HepG2 (cell line): Measurements from ENCODE around the gene ATP7A. TPM values are rescaled to one million over a fixed set of nuclear protein-coding genes. Genes with fewer than 3 reads are reported as not detected.

Source experiments
- MTF1 ChIP-seq: sonication (generic); formaldehyde crosslinking; IDR thresholded peaks from 2 replicates; pipeline ENCODE4 v1.5.0; 2020; ENCODE audit warnings: missing genetic modification reagents
- RFX3 ChIP-seq: IDR thresholded peaks from 2 replicates; pipeline ENCODE4 v1.6.1; 2016; ENCODE audit warnings: missing biosample characterization, missing genetic modification reagents
- THAP9 ChIP-seq: sonication (generic); formaldehyde crosslinking; IDR thresholded peaks from 2 replicates; pipeline ENCODE4; 2020; ENCODE audit warnings: missing genetic modification reagents, mild to moderate bottlenecking, borderline replicate concordance
- ZBTB10 ChIP-seq: sonication (generic); formaldehyde crosslinking; IDR thresholded peaks from 2 replicates; pipeline ENCODE4 v1.4.0; 2020; ENCODE audit warnings: missing genetic modification reagents, borderline replicate concordance
- ZFP1 ChIP-seq: IDR thresholded peaks from 2 replicates; pipeline ENCODE4 v1.6.1; 2016
- ZFYVE20 ChIP-seq: sonication (generic); formaldehyde crosslinking; IDR thresholded peaks from 2 replicates; pipeline ENCODE4 v1.8.0; 2023; ENCODE audit warnings: low read depth, mild to moderate bottlenecking, moderate library complexity, missing genetic modification reagents, borderline replicate concordance
- ZNF124 ChIP-seq: sonication (generic); formaldehyde crosslinking; IDR thresholded peaks from 2 replicates; pipeline ENCODE4 v1.4.0; 2020; ENCODE audit warnings: missing genetic modification reagents
- ZNF878 ChIP-seq: sonication (generic); formaldehyde crosslinking; IDR thresholded peaks from 2 replicates; pipeline ENCODE4 v1.8.1; 2023; ENCODE audit warnings: mild to moderate bottlenecking, missing genetic modification reagents, moderate library complexity
- ZNF891 ChIP-seq: sonication (generic); formaldehyde crosslinking; IDR thresholded peaks from 2 replicates; pipeline ENCODE4 v1.5.0; 2020; ENCODE audit warnings: mild to moderate bottlenecking, missing genetic modification reagents
- ZZZ3 ChIP-seq: sonication (generic); formaldehyde crosslinking; IDR thresholded peaks from 2 replicates; pipeline ENCODE4 v1.4.0; 2020; ENCODE audit warnings: missing genetic modification reagents, mild to moderate bottlenecking, borderline replicate concordance
- polyA plus RNA-seq, 8 experiments: library from polyadenylated mRNA; depleted of rRNA in 3 of 8; stranded (reverse) in 7 of 8; unstranded in 1 of 8; fragments of >200 nt; fragmentation: Illumina TruSeq in 4 of 8; extraction: Trizol in 4 of 8; gene quantifications; 2 replicates each; pipeline versions ENCODE4 v1.2.1 to v1.2.3, GENCODE V29; 2011 to 2016; ENCODE audit warnings: low read depth in 4 of 8, missing spikeins in 1 of 8, mixed read lengths in 1 of 8; ENCODE audit not compliant: insufficient read depth in 1 of 8
- total RNA-seq, 5 experiments: library from RNA; depleted of rRNA; stranded (reverse); fragments of >200 nt; fragmentation: Illumina TruSeq; extraction: Trizol; gene quantifications; 2 replicates each; pipeline ENCODE4 v1.2.3, GENCODE V29; 2016; ENCODE audit warnings: low read depth in 1 of 5
- TF ChIP-seq, protein P1 (sequence below): sonication (generic); formaldehyde crosslinking; conservative IDR thresholded peaks from 2 replicates; pipeline ENCODE4 v1.5.0; 2020; ENCODE audit warnings: missing genetic modification reagents

Gene ATP7A
- total and polyA plus RNA-seq, 2 of the 13 experiments (the other 11 are each of a cell fraction or from before 2014, with no cell fraction given), result 1.7 to 4.7 TPM

DNA sequence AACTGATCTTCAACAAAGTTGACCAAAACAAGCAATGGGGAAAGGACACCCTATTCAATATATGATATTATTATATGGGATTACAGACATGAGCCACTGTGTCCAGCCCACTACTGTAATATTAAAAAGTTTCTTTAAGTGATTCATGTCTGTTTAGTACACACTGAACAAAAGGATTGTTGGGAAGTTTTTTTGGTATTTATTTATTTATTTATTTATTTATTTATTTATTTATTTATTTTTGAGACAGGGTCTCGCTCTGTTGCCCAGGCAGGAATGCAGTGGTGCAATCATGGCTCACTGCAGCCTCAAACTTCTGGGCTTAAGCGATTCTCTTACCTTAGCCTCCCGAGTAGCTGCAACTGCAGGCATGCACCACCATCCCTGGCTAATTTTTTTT, 117.3 kb downstream of the ATP7A start (continued):
- TF ChIP-seq ZBTB10 (CRISPR knock-in tag) (no peak), ZNF878 (CRISPR knock-in tag) (no peak), ZFP1 (CRISPR knock-in tag) (no peak), ZNF891 (CRISPR knock-in tag) (no peak), ZNF124 (CRISPR knock-in tag) (no peak), ZZZ3 (CRISPR knock-in tag) (no peak), RFX3 (CRISPR knock-in tag) (no peak), ZFYVE20 (CRISPR knock-in tag) (no peak), THAP9 (CRISPR knock-in tag) (no peak), MTF1 (CRISPR knock-in tag) (no peak)
- TF ChIP-seq, protein P1, sequence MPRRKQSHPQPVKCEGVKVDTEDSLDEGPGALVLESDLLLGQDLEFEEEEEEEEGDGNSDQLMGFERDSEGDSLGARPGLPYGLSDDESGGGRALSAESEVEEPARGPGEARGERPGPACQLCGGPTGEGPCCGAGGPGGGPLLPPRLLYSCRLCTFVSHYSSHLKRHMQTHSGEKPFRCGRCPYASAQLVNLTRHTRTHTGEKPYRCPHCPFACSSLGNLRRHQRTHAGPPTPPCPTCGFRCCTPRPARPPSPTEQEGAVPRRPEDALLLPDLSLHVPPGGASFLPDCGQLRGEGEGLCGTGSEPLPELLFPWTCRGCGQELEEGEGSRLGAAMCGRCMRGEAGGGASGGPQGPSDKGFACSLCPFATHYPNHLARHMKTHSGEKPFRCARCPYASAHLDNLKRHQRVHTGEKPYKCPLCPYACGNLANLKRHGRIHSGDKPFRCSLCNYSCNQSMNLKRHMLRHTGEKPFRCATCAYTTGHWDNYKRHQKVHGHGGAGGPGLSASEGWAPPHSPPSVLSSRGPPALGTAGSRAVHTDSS (CRISPR knock-in tag), result no peak
- TF ChIP-seq, all 625 proteins: peak for 0
